NCI-H526 treated with DMSO at 0.1 percent for 48 hours (cell line): ENCODE results near the gene SP9.
A peak's percentile ranks its signal among the peaks of the same experiment; 100 is the strongest.
"Not testable (repeated sequence)": the region's sequence is repeated elsewhere in the genome, so short reads cannot be mapped to it uniquely, and the experiment has no call there.

Experiments
- DNase-seq: peaks from one replicate; lab custom pipeline; 2025; lab: John Stamatoyannopoulos, UW

SP9 gene

GRCh38 chr2:174344716-174345461 lies 10.1 kb downstream of the SP9 start:
- peak; percentile 27 for DNase-seq

DNA sequence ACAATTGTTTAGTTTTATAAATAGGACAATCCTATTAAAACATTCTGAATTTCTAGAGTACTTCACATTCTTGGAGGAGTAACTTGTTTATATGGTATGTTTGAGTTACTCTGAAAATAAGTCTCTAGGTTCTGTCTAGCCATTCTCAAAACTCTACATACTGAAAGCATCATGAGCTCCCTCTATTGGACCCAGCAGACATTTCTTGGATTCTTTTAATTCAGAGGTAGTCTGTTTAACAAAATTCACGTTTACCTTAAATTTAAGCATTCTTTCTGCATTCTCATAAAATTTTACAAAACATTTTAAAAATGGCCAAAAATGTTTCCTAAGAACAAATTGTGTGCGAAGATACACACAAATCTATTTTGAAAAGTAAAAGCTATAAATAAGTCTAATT lies 15.3 kb downstream of the SP9 start:
- DNase-seq: no peak

- no peak for DNase-seq
These were observed 15.9 kb downstream of the SP9 start for GRCh38 chr2:174350593-174351181.

DNA sequence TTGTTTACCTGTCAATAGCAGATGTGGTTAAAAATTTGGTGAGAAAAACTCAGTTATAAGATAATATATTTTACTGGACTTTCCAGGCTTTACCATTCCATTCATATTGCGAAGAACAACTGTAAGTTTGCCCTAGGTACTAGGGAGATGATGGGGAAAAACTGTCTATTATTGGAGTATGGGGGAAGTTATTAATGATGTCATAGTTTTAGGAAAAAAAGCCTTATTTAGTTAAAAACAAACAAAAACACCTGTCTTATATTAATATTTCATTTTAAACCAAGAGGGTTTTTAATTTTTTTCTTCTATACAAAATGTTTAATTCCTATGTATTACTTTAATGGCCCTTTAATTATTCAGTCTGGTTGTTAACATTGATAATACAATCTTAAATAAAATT lies 18.2 kb downstream of the SP9 start:
- DNase-seq: no peak

- no peak for DNase-seq
These were observed 21.6 kb downstream of the SP9 start for GRCh38 chr2:174356347-174356746.

DNA sequence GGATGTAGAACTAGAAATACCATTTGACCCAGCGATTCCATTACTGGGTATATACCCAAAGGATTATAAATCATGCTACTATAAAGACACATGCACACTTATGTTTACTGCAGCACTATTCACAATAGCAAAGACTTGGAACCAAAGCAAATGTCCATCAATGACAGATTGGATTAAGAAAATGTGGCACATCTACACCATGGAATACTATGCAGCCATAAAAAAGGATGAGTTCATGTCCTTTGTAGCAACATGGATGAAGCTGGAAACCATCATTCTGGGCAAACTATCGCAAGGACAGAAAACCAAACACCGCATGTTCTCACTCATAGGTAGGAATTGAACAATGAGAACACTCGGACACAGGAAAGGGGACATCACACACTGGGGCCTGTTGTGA lies 24.9 kb downstream of the SP9 start:
- DNase-seq: not testable (repeated sequence)

DNA sequence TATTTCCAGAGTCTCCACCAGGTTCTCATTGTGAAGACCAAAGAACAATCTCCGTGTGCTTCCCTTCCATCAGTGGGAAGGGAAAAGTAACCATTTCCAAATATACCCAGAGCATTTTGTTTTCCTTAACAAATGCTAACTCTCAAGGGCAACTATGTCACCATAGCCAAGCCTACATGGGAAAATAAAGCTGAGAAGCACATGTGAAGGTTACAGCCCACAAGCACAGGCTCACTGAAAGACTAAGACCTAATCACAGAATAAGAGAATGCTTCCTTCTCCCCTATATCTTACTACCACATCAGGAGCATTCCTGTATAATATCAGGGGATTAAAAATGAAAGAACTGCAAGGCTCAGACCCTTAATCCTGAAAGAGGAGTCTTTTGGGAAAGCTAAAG lies 28.2 kb downstream of the SP9 start:
- no peak for DNase-seq

DNA sequence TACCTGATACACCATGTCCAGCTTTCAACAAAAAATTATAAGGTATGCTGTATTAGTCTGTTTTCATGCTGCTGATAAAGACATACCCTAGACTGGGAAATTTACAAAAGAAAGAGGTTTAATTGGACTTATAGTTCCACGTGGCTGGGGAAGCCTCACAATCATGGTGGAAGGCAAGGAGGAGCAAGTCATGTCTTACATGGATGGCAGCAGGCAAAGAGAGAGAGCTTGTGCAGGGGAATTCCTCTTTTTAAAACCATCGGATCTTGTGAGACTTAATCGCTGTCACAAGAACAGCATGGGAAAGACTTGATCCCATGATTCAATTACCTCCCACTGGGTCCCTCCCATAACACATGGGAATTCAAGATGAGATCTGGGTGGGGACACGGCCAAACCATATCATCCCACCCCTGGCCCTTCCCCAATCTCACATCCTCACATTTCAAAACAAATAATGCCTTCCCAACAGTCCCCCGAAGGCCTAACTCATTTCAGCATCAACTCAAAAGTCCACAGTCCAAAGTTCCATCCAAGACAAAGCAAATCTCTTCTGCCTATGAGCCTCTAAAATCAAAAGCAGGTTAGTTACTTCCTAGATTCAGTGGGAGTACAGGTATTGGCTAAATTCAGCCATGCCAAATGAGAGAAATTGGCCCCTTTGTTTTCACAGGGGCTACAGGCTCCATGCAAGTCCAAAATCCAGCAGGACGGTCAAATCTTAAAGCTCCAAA lies 28.9 kb downstream of the SP9 start:
- DNase-seq: not testable (repeated sequence)

DNA sequence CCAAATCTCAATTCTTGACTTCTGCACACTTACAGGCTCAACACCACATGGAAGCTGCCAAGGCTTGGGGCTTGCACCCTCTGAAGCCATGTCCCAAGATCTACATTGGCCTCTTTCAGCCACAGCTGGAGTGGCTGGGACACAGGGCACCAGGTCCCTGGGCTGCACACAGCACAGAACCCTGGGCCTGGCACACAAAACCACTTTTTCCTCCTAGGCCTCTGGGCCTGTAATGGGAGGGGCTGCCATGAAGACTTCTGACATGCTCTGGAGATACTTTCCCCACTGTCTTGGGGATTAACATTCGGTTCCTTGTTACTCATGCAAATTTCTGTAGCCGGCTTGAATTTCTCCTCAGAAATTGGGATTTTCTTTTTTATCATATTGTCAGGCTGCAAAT lies 29.9 kb downstream of the SP9 start:
- DNase-seq: no peak

DNA sequence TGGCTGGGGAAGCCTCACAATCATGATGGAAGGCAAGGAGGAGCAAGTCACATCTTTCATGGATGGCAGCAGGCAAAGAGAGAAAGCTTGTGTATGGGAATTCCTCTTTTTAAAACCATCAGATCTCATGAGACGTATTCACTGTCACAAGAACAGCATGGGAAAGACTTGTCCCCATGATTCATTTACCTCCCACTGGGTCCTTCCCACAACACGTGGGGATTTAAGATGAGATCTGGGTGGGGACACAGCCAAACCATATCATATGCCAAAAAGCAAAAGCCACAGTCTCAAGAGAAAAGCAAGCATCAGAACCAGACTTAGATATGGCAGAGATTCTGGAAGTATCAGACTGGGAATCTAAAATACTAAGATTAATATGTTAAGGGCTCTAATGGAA lies 30.8 kb downstream of the SP9 start:
- no peak for DNase-seq

DNA sequence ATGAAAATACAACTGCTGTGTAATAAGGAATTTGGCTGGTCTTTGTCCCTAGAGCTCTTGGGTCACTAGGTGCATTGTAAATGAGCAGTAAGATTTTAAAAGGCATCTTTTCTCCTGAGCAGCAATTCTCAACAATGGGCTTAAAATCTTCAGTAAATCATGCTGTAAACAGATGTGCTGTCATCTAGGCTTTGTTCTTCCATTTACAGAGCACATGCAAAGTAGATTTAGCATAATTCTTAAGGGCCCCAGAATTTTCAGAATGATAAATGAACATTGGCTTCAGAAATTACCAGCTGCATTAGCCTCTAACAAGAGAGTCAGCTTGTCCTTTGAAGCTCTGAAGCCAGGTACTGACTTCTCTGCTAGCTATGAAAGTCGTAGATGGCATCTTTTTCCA lies 33.9 kb downstream of the SP9 start:
- no peak for DNase-seq

DNA sequence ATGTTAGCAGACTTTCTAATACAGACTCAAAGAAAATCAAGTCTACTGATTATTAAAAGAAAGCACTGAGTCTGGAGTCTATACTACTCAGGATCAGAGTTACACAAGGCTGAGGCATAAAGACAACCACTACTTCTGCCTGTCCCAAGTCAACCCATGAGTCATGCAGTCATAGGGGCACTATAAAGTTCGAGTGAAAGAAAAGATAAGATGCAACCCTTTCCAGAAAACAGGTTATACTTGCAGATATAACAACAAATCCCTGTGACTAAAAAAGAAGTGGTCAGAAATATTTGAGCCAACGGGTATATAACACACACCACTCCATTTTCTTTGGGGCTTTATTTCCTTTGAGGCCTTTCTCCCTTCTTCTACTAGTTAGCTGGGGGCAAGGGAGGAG lies 42.2 kb downstream of the SP9 start:
- no peak for DNase-seq

DNA sequence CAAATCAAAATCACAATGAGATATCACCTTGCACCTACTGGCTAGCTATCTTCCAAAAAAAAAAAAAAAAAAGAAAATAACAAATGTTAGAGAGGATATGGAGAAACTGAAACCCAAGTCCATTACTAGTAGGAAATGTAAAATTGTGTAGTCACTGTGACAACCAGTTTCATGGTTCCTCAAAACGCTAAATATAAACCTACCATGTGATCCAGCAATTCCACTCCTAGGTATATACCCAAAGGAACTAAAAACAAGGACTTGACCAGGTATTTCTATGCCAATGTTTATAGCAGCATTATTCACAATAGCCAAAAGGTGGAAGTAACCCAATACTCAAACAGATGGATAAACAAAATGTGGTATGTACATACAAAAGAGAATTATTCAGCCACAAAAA lies 49.0 kb downstream of the SP9 start:
- no peak for DNase-seq

DNA sequence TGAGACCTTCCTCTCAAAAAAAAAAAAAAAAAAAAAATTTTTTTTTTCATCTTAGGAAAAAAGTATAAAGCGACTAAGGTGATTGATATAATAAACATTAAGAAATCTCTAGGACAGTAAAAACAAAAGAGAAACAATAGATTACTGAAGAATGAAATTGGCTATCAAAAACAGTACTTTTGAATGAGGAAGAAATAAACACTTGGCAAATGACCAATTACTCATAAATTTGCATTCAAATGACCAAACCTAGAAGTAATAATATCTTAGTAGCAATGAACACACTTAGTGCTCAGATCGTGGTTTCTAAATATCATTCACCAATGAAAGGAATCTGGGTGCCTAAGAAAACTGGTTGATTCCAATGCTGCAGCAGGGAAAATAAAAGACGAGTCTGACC lies 50.4 kb downstream of the SP9 start:
- DNase-seq: no peak
